ENCODE data around the gene SLC52A1.
A peak's percentile ranks its signal among the peaks of the same experiment; 100 is the strongest.
"Not testable (repeated sequence)": the region's sequence is repeated elsewhere in the genome, so short reads cannot be mapped to it uniquely, and the experiment has no call there.

SLC52A1 gene

DNA sequence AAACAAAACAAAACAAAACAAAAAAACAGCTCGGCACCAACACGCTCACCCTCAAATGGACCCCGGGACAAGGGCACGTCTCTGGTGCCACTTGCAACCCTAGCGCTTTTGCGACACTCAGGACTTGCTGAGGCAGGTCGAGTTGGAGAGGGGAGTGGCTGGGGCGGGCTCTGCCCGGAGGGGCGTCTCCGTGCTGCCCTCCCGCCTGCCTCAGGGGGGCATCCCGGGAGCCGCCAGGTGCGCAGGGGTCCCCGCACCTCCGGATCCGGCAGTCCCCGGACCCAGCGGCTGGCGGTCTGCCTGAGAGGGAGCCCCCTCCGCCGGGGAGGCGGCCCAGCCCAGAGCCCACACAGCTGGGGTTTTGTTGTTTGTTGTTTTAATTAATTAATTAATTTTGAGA lies at the start of gene SLC52A1:
SLC52A1 (minus strand) TSS at position 112 of the 400 bp plus-strand sequence. CDS start 820 bp downstream, outside the sequence.
- DNase-seq (ENCODE audit: low read depth in 2 of 2, low spot score in 1 of 2), result no peak

DNA sequence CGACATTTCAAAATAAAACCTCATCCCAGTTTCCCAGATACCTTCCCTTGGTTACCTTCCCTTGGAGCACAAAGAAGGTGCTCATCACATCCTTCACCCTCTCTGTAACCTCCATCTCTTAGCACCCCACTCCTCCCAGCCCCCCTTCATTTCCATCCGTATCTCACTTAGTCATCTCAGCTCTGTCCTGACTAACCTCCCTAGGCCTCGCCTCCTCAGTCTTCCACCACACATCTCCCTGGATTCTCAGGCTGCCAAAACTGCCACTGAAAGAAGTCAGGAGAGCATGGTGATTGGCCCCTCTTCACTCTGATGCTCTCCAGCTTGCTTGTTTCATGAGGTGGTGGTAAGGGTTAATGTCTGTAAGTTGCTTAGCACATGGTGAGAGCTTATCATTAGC lies 45.4 kb upstream of the SLC52A1 start:
- no peak for DNase-seq (ENCODE audit: low read depth in 2 of 2, low spot score in 1 of 2)

DNA sequence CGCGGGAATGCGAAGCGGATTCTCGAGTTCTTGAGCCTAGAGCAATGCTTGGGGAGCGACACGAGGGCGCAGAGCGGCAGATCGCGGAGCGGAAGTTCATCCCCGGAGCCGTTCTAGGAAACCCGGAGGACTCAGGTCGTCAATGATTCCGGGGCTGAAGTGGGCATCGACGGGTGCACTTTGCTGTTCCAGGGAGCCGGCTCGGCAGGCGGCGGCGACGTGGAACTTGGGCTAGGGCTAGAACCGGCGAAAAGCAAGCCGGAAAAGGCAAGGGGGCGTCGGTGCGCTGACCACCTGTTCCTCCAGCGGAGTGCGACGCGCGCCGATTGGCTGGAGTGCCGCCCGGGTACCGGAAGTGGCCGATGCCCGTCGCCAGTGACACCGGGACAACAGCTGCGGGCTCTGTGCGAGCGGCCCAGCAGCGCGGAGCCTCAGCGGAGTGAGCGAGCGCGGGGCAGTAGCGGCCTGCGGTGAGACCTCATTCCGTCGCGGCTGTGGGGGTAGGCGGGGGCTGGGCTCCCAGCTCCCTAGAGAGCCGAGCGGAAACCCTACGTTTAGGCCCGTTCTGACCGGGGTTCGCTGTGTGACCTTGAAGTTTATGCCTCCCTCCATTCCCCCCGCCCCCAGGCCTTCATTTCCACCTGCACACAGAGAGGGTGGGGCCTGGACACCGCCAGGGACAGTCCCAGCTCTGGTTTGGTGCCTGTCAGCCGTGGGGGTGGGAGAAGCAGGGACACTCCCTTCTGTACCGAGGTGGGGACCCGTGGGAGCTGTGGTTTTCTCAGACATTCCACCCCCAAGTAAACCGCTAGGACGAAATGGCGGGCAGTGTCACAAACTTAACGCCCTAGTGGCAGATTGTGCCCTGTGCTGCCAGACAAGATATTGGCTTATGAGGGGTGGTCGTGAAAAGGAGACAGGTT lies 43.1 kb upstream of the SLC52A1 start, which contains the start of gene ZFP3:
ZFP3 (plus strand) TSS at position 362 of the 923 bp plus-strand sequence. CDS start 13,038 bp downstream, outside the sequence.
- DNase-seq (ENCODE audit: low read depth in 2 of 2, low spot score in 1 of 2), result peak; percentile 43 to 49

DNA sequence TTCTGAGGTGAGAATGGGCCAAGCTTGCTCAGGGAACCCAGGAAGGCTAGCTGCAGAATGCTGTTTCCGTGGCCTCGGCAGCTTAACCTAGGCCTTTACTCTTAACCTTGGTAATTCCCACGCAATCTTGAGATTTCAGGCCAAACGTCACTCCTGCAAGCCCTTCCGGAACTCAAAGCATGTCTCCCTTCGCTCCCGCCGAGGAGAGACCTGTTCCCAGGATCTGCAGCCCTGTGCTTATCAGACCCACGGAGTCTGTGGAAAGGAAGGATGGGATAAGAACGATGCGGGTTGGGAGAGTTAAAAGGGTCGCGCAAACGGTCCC lies 42.5 kb upstream of the SLC52A1 start:
- DNase-seq (ENCODE audit: low read depth in 2 of 2, low spot score in 1 of 2), result no peak

DNA sequence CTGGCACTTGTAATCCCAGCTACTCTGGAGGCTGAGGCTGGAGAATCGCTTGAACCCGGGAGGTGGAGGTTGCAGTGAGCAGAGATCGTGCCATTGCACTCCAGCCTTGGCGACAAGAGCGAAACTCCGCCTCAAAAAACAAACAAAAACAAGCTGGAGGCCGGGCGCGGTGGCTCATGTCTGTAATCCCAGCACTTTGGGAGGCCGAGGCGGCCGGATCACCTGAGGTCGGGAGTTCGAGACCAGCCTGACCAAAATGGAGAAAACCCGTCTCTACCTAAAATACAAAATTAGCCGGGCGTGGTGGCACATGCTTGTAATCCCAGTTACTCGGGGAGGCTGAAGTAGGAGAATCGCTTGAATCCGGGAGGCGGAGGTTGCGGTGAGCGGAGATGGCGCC lies 42.0 kb upstream of the SLC52A1 start:
- DNase-seq (ENCODE audit: low read depth in 2 of 2, low spot score in 1 of 2), result not testable (repeated sequence)

DNA sequence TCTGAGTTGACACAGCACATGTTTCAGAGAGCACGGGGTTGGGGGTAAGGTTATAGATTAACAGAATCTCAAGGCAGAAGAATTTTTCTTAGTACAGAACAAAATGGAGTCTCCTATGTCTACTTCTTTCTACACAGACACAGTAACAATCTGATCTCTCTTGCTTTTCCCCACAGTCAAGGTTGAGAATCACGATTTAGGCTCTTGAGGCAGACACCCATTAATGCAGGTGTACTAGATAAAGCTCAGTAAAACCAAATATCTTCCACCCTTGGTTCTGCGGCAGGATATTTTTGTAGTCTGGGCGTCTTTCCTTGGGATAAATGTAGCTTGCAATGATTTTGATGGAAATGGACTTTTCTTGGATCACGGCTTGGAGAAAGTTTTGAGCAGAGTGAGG lies 40.2 kb upstream of the SLC52A1 start:
- DNase-seq (ENCODE audit: low read depth in 2 of 2, low spot score in 1 of 2), result not testable (repeated sequence)

DNA sequence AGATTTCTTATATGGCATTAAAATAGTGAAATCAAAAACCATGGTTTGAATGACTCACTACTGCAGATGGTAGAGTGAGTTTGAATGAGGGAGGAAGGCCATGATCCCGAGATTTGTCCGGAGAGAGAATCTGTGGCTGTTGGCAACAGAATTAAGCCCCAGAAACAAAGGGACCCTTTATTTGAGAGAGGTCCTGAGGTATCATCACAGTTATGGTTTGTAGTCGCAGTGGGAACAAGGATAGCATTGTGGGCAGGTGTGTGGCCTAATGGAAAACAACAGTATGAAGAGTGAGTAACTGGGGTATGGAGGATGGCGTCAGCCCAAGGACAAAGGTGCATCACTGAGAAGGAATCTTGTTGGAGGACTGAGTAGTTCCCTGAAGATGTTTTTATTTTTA lies 34.5 kb upstream of the SLC52A1 start:
- DNase-seq (ENCODE audit: low read depth in 2 of 2, low spot score in 1 of 2), result no peak

DNA sequence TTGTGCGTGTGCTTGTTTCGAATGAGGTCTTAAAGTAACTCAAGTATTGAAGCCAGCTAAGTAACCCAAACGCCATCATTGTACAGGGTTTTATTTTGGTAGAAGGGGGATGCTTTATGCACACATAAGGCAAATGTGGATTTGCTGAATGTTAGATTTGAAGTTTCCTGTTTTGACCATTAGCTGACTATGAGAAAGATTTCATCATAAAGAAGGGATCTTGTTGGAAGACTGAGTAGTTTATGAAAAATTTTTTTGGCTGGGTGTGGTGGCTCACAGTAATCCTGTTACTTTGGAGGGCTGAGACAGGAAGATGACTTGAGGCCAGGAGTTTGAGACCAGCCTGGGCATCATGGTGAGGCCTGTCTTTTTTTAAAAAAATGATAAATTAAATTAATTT lies 33.0 kb upstream of the SLC52A1 start:
- DNase-seq (ENCODE audit: low read depth in 2 of 2, low spot score in 1 of 2), result no peak

DNA sequence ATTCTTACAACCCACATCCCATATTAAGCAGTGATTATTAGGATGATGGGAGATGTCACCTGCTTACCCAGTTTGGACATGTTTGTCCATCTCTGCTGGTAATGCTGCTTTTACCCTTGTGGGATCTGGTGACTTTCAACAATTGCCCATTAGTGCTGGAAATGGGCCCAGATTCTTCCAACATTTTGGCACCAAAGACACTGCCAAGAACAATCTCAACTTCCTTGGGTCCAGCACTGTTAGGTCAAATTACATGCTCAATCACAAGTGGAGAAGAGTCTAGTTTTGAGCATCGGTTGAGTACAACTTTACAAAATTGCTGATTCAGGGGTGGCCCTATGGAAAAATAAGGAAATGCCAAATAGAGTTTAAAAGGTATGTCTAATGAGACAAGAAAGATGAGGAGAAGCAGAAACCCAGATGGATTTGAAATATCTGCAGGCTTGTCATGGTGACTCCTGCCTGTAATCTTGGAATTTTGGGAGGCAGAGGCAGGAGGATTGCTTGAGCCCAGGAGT lies 30.1 kb upstream of the SLC52A1 start:
- DNase-seq (ENCODE audit: low read depth in 2 of 2, low spot score in 1 of 2), result no peak

DNA sequence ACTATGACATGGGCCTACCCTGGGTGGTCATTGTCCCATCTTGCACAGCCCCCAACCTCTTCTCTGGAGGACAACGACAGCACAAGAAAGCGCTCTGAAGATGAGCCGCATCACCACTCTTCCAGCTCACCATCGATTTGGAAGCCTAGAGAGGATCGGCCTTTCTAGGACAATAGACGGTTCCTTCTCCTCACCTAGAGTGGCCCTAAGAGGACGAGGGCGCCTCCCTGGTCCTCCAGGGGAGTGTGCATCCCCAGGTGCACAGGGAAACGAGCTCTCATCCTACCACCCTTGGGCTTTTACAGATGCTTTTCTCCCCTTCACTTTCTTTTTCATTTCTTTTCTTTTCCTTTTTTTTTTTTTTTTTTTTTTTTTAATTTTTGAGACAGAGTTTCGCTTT lies 20.3 kb upstream of the SLC52A1 start:
- DNase-seq (ENCODE audit: low read depth in 2 of 2, low spot score in 1 of 2), result no peak

DNA sequence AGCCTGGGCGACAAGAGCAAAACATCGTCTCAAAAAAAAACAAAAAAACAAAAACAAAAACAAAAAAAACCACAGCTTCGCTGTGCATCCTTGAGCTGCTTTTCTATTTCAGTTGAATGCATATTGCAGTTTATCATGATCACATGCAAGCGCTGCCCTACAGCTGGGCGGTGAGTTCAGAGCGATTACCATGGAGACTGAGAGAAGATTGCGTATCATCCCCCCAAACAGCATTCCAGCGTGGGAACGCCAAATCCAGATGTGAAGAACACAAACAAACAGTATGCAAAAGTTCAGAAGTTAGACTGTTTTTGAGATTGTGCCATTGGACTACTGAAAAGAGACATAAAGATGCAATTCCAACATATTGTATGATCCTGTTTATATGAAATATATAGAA lies 15.1 kb upstream of the SLC52A1 start:
- no peak for DNase-seq (ENCODE audit: low read depth in 2 of 2, low spot score in 1 of 2)

DNA sequence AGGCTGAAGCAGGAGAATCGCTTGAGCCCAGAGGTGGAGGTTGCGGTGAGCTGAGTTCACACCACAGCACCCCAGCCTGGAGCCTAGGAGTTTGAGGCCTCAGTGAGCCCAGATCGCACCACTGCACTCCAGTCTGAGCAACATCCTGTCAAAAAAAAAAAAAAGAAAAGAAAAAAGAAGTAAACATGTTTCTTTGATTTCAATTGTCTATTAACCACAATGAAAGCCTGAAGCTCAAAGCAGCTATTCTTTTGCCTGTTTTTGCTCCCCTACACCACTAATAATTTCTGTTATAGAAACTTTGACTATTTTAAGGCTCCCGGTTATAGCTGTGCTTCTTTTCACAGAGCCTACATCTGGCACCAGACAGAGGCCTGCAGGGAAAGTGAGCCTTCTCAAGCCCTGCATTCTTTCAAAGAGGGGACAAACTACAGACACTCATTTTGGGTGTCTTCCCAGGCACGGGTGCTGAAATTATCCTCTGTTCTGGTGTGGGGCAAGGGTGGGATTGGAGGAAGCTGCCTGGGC lies 14.2 kb upstream of the SLC52A1 start:
- peak in 1 of 2 donors; percentile 7 for DNase-seq (ENCODE audit: low read depth in 2 of 2, low spot score in 1 of 2)

DNA sequence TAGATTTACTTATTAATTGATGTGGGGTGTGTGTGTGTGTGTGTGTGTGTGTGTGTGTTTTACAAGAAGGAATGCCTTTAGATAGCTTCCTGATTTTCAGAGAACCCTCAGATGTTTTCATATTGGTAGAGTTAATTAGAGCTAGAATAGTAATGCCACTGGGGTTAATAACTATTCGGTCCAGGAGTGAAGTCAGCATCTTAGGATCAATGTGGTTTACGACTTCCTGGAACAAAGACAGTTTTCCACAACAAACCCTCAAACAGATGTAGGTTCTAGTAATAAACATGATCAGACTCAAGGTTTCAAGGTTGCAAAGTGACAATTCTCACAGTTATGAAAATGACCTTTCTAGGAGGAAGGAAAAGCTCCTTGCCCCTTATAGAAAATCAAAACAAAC lies 12.2 kb upstream of the SLC52A1 start:
- DNase-seq (ENCODE audit: low read depth in 2 of 2, low spot score in 1 of 2), result no peak

DNA sequence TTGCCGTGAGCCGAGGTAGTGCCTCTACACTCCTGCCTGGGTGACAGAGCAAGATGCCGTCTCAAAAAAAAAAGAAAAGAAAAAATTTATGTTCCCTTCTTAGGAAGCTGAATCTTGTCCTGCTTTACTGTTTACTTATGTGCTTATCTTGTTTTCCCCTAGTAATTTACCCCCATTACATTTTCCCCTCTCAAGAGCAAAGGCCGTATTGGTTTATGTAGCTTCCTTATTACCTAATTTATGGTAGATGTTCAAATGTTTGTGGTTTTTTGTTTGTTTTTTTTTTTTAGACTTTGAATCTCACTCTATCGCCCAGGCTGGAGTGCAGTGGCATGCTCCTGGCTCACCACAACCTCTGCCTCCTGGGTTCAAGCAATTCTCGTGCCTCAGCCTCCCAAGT lies 10.3 kb upstream of the SLC52A1 start:
- no peak for DNase-seq (ENCODE audit: low read depth in 2 of 2, low spot score in 1 of 2)

DNA sequence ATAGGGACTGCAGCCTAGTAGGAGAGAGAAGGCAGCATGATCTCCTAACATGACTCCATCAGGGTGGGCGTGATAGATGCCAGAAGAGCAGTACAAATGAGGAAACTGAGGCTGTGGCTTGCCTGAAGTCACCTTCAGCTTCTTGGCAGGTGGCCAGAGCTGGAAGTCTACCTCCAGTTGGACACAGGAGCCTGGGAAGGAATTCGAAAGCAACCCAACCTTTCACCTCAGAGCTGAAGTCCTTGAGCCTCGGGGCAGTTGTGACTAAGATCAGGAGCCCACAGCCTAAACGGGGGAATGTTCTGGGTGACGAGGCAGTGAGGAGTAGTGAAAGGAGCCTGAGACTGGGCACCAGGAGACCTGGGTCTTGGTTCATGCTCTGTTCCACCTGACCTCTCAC lies 9.4 kb upstream of the SLC52A1 start:
- no peak for DNase-seq (ENCODE audit: low read depth in 2 of 2, low spot score in 1 of 2)

DNA sequence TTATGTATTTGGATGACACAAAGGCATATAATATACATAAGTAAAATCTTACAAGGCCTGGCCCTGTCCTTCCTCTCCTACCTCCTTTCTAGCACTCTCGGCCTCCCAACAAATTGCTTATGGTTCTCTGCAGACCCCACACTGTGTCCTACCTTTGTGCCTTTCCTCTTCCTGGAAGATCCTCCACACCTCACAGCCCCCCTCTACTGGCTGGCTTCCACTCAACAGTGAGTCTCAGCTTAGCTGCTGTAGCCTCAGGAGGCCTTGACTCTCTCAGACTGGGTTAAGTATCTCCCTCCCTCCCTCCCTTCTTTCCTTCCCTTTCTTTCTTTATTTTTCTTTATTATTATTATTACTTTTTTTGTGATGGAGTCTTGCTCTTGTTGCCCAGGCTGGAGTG lies 8.3 kb upstream of the SLC52A1 start:
- no peak for DNase-seq (ENCODE audit: low read depth in 2 of 2, low spot score in 1 of 2)

DNA sequence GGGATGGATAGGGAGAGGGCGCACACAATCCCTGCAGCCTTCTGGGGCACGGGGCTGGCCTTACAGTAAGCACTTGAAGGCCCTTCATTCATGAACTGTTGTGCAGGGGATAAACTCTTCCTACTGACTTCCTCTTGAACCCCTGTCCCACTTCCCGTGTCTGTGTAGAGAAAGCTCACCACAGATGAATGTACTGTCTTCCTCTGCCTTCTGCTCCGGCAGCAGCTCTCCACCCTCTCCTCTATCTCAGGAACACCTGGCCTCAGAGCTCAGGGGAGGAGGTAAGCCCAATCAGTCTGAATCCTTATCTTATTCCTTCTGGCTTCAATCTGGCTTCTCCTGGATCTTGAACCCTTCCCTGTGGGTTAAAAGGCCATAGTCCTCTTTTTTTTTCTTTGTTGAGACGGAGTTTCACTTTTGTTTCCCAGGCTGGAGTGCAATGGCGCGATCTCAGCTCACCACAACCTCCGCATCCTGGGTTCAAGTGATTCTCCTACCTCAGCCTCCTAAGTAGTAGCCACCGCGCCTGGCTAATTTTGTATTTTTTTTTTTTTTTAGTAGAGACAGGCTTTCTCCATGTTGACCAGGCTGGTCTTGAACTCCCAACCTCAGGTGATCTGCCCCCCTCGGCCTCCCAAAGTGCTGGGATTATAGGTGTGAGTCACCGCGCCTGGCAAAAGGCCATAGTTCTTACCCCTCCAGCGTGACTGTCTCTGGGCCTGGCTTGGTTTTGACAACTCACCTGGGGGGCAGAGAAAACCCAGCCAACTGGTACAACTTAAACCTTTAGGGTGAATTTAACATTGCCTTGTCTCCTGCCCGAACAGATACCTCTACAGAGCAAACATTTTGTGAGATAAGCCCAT lies 7.2 kb upstream of the SLC52A1 start:
- no peak for DNase-seq (ENCODE audit: low read depth in 2 of 2, low spot score in 1 of 2)

DNA sequence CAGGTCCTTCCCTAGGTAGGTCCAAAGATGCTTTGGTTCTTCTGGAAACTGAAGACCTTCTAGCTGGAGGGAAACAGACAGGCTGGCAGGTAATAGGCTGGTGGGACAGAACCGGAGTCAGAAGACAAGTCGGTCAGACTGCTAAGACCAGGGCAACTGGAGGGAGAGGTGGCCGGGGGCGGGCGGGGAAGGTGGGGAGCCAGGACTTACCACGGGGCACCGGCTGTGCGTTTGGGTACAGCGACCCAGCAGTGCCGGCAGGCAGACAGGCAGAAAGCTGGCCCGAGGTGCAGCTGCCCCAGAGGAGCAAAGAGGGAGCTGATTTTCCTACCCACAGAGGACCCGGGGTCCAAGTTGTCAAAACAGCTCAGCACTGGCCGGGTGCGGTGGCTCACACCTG lies 575 bp downstream of the SLC52A1 start:
- no peak for DNase-seq (ENCODE audit: low read depth in 2 of 2, low spot score in 1 of 2)

DNA sequence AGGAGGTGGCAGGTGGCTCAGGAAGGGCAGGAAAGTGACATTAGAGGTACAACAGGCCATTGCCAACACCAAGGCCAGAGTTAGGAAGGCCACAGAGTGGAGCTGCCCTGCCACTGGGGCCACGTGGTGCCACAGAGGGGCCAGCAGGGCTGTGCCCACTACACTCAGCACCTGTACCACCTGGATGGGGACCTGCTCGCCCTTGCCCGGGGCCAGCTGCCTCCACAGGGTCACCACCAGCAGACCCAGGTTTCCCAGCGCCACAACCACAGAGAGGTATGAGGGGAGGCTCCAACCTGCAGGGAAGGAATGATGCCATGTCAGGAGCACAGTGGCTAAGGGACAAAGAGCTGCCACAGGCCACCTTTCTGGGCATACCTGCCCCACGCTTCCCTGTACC lies 1.2 kb downstream of the SLC52A1 start:
- no peak for DNase-seq (ENCODE audit: low read depth in 2 of 2, low spot score in 1 of 2)

DNA sequence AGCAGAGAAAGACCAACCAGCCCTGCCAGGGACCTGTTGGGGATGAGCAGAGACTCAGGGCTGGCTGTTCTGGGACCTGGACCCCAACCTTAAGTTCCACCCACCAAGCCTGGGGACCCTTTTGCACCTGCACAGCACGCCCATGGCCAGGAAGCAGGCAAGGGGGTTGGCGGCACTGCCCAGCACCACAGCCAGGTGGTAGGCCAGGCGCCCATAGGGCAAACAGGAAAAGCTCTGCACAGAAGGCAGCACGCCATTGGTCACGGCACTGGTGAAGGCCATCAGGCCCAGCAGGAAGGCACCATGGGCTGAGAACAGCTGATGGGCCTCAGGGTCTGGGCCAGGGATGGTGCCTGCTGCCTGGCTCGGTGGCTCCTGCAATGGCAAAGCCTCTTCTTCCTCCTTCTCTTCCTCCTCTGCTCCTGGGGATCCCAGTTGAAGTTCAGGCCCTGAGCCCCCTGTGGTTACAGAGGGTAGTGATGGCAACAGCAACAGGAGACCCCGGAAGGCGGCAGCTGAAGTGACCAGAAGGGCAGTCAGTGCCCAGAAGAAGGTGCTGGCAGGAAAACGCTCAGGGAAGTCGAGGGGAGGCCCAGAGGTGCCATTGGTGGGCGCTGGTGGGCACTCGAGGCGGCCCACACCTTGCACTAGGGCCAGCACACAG lies 1.7 kb downstream of the SLC52A1 start:
- DNase-seq (ENCODE audit: low read depth in 2 of 2, low spot score in 1 of 2), result no peak

DNA sequence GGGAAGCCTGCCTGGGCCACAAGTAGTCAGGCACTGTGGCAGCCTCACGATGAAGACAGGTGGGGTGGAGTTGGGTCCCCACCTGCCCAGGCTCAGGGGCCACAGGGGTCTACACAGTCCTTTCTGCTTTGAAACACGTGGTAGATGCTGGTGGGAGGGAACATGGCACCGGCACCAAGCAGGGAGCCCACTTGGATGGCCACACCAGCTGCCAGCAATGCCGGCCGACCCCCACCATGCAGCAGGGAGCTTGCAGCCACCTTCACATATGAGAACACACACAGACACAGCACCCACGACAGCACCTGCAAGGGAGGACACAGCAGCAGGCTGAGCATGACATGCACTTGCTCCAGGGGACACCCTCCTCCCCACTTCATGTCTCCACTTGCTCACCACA lies 2.4 kb downstream of the SLC52A1 start:
- no peak for DNase-seq (ENCODE audit: low read depth in 2 of 2, low spot score in 1 of 2)
